NCI-H187 (cell line): ENCODE data around the gene MEF2D.

Source experiments
- DNase-seq, 2 experiments: peaks; one replicate each; lab custom pipeline; 2025; lab: John Stamatoyannopoulos, UW

The MEF2D gene

DNA sequence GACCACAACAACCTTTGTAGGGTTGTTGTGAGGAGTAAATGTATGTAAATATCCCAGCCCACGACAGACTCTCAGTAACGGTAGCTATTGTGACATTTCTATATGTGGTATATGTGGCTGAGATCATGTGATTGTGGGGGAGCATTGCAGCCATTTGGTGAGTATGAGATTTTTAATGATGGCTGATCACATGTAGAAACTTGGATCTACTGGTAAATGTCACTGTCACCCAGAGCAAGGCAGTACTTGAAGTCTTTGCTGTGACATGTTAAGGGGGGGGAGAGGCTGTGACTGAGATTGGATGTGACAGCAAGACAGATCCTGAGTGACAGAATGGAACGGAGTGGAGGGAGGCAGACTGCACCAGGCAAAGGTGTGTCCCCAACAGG lies 23.9 kb upstream of the MEF2D start:
- DNase-seq = no peak

DNA sequence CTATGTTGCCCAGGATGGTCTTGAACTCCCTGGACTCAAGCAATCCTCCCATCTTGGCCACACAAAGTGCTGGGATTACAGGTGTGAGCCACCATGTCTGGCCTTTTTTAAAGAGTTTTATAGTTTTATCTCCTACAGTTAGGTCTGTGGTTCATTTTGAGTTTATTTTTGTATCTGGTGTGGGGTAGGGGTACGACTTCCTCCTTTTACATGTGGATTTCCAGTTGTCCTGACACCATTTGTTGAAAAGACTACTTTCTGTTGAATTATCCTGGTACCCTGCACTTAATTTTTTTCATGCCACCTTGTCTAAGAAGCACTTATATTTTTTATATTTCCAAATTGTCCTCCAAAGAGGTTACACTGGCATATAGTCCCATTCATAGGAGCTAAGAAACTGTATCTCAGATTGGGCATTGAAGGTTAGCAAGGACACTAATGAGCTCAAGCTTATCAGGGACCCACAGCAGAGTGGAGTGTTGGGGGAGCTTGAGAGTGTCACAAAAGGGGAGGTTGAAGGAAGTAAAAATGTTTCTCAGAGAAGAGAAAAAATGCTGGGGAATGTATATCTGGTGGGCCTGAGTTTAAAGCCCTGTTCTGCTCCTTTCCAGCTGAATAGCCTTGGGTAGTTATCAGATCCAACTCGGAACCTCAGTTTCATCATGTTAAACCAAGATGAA lies 23.4 kb upstream of the MEF2D start:
- no peak for DNase-seq

DNA sequence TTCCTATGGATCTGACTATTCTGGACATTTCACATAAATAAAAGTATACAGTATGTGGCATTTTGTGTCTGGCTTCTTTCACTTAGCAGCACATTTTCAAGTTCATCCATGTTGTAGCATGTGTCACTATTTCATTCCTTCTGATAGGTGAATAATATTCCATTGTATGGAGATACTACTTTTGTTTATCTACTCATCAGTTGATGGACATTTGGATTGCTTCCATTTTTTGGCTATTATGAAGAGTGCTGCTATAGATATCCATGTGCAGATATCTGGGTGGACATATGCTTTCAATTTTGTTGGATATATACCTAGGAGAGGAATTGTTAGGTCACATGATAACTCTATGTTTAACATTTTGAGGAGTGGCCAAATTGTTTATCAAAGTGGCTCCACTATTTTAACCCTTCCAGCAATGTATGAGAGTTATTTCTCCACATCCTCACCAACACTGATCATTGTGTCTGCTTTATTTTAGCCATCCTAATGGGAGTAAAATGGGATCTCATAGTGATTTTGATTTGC lies 21.9 kb upstream of the MEF2D start:
- no peak for DNase-seq

DNA sequence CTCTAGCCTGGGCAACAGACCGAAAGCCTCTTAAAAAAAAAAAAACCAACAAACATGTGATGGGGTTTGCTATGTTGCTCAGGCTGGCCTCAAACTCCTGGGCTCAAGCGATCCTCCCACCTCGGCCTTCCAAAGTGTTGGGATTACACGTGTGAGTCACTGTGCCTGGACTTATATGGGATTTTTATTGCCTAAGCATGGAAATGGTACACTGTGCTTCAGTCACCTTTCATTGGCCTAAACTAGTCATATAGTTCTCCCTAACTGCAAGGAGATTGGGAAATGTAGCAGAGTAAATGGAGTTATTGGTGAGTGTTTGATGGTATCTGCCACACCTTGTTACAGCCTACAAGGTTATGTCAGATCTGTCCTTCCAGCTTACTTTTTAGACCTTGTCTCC lies 17.2 kb upstream of the MEF2D start:
- no peak for DNase-seq

DNA sequence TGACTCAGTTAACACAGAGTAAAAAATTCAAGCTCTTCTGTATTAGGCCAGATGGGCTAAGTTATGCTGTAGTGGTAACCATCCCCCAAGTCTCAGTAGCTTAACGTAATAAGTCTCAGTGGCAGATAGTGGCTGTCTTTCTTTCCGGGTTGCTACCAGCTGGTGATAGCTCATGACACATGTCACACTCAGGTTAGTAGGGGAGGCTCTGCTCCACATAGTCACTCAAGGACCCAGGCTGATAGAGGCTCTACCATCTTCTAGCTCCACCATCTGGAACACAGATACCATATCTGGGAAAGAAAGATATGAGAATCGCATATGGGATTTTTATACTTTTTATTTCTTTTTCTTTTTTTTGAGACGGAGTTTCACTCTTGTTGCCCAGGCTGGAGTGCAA lies 16.2 kb upstream of the MEF2D start:
- no peak for DNase-seq

DNA sequence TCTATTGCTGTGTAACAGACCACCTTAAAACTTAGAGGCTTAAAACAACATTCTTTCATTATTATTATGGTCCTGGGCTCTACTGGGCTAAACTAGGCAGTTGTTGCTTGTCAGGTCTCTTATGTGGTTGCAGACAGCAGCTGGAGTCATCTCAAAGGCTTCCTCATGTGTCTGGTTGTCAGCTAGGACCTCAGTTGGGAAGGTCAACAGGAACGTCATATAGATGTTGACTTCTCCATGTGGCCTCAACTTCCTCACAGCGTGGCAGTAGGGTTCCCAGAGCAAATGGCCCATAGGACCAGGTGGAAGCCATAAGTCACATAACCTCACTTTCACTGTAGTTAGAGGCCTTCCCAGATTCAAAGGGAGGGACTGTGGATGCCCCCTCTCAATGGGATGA lies 15.4 kb upstream of the MEF2D start:
- DNase-seq = no peak

DNA sequence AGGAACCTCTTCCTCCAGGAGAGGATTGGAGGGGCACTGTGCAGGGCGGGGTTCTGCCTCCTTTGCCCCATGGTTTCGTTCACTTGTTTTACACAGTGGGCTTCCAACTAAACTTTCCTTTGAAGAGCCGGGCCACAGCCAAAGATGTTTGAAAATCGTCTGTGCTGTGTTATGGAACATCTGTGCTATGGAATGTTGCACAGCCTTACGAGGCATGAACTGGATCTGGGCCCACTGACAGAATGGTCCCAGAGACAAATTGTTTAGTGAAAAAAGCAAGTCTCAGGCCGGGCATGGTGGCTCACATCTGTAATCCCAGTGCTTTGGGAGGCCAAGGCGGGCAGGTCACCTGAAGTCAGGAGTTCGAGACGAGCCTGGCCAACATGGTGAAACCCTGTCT lies 12.6 kb upstream of the MEF2D start:
- DNase-seq = no peak

DNA sequence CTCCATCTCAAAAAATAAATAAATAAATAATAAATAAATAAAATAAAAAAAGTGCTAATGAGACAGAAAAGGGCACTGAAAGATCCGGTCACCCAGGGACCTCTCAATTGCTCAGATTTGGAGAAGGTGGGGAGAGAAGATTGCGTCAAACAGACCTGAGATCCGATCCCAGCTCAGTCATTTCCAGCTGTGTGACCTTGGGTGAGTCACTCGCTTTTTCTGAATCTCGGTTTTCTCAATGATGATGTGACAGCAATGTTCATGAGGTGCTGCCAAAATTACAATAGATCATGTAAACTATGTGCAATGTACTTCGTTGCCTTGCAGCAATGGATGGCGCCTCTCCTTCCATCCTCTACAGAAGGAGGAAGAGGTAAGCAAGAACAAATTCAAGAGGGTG lies 11.1 kb upstream of the MEF2D start:
- no peak for DNase-seq

DNA sequence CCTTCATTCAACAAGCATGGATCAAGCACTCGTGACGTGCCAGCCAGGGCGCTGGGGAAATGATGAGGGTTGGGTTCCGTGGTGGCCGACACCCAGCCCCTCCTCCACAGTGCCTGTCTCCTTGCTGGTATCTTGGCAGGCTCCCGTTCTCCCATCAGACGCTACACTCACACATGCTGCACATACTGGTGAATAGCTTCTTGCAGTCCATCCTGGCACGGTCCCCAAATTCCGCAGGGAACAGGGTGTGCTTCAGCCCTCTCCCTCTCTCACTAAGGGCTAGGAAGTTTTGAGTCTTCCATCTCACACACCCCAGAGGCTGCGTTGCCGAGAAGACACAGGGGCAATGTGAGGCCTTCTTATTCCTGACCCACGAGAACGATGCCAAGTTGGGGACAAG lies 10.1 kb upstream of the MEF2D start:
- no peak for DNase-seq

DNA sequence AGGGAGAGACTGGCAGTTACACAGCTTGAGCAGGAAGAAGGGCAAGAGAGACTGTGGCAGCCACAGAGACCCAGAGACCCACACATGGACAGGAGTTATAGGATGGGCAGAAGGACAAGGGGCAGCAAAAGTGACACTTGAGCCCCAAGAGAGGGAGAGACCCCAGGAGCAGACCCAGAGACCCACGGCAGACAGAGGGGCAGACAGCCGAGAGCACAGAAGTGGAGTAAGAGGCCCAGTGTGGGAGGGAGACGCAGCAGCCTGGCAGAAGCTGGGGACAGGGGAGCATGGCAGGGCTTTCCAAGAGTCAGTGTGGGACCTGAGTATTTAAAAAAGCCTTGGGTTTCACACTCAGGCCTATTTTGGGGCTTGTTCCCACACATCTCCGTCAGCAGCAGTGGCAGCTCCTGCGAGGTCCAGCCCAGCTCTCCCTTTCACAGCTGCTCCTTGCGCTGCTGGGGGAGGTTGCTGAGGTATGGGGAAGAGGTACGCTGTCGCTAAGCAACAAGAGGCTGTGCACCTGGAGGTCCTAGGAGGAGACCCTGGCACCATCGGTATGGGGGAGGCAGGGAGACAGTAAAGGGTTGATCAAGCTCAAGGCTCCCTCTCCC lies 9.0 kb upstream of the MEF2D start:
- DNase-seq = no peak

DNA sequence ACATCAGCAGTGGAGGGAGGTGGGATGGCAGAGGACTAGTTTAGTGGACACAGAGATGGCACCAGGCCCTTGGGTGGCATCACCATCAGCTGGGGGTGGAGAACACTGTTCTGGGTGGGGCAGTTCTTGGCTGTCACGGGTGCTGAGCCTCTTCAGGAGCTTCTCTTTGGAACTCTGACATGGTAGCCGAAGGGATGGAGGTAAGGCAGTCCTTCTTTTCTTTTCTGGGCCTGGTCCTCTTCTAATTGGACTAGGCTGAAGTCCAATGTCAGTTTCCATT lies 8.3 kb upstream of the MEF2D start:
- DNase-seq = no peak

DNA sequence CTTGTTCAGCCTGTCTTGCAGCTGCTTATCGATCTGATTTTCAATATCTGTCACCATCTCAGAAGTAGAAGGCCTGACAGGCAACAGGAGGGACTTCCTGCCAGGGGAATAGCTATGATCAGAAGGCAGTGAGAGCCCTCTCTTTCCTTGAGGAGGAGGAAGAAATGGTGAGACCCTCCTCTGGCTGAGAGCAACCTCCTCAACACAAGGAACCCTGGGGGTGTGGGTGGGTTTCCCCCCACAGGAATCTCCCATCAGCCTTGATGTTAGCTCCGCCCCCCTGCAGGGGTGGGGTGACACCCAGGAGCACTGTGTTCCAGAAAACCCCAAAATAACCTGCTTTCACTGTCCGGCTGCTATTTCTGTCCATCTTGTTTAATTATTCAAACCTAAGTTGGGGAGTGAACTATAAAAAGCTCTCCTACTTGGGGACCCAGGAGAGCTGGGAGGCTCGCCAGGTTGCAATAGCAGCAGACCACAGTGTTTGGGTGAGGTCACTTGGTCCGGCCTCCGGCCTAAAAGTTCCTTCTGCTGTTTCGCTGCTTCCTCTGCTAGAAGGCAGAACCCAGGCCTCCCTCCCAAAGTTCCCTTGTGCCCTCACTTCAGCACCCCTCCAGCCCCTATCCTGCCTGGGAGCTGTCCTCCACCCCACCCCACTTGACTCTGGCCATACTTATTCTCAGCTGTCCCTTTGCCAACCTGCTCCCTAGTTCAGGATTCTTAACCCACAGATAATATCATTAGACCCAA lies 7.8 kb upstream of the MEF2D start:
- DNase-seq = no peak

DNA sequence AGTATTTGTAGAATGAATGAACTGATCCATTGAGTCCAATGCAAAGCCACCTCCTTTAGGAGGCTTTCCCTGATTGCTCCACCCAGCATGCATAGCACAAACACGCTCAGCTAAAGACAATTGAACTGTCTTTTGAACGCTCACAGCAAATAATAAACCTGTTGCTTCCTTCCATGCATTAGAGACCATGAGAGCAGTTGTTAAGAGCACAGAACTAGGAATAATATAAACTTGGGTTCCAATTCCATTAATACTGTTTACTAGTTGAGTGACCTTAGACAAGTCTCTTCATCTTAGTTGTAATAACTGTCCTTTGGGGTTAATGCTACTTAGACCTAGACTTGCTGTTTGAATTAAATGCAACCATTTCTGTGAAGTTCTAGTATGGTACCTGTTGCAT lies 5.9 kb upstream of the MEF2D start:
- DNase-seq = no peak

DNA sequence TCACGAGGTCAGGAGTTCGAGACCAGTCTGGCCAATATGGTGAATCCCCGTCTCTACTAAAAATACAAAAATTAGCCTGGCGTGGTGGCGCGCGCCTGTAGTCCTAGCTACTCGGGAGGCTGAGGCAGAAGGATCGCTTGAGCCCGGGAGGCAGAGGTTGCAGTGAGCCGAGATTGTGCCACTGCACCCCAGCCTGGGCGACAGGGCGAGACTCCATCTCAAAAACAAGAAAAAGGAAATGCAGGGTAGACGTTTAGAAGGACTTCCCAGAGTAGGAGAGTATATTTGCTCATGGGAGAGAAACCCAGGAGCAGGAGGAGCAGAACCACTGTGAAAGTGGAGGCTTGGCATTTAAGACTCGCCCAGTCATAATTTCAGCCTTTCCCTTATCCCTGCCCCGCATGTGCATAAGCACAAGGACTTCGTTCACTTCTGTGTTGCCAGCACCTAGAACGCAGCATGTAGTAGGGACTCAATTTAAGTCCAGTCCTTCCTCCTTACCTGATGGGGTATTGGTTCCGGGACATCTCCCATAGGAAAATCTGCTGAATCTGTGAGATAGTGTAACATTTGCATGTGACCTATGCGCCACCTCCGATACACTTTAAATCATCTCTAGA lies 5.2 kb upstream of the MEF2D start:
- no peak for DNase-seq

DNA sequence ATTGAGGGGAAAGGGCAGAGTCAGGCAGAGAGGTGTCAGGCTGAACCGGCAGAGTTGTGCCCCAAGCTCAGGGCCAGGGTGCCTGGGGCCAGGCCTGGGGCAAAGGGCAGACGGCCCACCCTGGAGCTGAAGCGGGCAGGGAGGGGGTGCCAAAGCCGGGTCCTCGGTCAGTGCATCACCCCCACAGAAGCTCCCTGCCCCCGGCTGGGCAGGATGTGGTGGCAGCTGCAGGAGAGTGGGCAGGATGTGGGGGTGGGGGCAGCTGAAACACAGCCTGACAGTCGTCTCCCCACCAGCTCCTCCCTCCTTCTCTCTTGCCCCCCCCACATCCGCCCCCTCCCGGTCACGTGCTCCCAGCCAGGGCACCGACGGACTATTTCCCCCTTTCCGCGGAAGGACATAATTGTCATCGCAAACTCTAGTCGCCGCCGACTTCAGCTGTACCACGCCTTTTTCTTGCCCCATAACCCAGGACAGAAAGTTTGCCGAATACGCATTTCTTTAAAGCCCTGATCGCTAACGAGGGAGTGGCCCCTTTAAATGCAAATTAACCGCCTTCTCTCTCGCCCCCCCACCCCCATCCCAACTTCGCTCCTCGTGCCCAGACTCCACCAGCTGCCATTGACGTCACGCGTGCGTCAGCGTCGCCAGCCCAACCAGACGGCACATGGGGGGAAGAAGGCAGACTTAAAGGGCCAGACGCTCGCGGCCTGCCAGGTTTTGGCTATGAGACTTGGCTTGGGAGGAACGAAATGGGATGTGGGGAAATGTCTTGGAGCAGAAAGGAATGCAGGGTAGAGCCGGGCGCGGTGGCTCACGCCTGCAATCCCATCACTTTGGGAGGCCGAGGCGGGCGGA lies 4.5 kb upstream of the MEF2D start:
- DNase-seq = peak; percentile 98 to 99

DNA sequence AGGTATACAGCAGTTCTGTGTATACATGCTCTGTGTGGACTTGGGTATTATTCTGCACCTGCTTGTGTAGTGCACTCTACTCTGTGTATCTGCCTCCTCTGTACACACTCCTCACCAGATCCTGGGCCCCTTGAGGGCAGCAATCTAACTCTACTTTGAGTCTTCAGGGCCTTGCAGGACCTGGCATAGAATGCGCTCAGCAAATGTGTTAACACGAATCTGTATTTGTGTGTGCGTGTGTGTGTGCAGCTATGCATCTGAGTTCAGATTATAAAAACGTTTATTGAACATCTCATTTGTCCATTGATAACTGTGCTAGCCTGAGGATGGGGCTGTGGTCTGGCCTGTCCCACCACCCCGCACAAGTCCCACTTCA lies 3.9 kb upstream of the MEF2D start:
- no peak for DNase-seq

DNA sequence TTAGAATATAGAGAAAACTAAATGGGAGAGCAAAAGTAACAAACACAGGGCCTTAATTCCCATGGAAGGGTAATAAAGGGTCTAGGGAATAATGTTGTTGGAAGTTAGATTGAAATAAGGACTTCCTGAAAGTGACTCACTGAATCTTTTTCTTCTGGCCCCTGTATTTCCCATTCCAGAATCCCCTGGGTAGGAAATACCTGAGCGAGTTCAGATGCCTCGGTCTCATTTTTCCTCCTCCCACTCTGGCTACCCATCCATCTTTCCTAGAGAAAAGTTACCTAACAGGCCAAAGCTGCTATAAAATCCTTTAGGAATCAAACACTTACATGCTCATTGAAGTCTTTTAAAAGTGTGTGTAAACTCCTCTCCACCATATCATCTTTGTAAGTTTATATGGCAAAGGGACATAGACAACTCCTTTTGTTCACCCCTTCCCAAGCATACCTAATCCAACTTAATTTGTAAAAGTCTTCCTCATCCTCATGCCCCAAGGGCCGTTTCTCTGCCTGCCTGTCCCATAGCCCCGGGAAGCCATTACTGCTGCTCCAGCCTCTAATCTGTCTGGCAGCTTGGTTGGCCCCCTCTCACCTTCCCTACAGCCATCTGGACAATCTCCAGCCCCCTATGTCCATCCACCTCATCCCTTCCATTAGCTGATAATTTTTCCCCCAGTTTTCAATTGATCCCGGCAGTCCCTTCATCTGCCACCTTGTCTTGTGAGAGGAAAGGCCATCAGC lies 3.3 kb upstream of the MEF2D start:
- no peak for DNase-seq

DNA sequence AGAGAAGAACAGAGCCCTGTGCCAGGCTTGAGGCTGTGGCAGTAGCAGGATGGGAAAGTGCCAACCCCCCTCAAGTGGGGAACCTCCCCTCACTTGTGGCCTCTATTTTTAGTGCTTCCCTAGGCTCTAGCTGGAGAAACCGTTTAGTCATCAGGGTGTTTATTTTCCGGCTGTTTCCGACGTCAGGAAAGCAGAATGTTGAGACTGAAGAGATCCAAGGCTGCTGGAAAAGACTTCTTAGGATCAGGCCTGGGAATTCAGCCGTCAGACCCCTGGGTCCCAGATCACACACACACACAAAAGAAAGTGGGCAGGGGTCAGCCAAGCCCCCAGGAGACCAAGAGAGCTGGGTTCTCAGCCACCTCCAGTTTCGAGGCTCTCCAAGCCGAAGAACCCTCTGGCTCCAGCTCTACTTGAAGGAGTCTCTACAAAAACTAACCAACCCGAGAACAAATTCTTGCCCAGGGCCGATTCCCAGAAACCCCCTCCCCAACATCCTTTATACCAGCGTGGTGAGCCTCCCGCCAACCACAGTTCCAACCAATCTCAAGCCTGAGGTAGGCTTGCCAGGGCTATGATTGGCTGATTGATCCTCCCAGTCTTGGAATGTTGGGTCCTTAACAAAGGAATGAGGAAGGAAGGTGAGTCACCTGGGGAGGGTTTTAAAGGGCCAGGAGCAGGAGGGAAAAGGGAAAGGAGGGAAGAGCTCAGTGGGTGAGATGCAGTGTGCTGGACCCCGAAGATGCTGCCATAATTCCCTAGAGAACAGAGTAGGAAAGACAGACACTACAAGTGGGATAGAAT lies 2.5 kb upstream of the MEF2D start:
- DNase-seq = no peak

DNA sequence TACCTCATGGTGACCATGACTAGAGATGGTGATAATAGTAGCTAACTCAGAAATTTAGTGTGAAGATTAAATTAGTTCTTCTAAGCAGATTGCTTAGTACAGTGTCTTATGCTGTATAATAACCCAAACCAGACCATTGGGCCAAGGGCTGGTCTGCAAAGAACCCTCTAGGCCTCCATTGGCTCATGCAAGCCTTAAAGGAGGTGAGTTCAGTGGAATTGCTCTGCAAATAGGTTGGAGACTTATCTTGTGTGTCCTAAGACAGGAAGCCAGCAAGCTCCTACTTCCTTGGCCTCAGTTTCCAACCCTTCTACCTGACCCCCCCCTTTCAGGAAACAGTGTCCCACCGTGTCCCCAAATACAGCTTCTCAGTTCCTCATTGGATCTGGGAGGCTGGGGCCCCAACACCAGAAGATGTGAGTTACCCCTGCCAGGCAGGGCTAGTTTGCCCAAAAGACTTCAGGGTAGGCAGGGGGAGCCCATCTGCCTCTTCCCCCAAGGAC lies 1.9 kb upstream of the MEF2D start:
- DNase-seq = no peak

DNA sequence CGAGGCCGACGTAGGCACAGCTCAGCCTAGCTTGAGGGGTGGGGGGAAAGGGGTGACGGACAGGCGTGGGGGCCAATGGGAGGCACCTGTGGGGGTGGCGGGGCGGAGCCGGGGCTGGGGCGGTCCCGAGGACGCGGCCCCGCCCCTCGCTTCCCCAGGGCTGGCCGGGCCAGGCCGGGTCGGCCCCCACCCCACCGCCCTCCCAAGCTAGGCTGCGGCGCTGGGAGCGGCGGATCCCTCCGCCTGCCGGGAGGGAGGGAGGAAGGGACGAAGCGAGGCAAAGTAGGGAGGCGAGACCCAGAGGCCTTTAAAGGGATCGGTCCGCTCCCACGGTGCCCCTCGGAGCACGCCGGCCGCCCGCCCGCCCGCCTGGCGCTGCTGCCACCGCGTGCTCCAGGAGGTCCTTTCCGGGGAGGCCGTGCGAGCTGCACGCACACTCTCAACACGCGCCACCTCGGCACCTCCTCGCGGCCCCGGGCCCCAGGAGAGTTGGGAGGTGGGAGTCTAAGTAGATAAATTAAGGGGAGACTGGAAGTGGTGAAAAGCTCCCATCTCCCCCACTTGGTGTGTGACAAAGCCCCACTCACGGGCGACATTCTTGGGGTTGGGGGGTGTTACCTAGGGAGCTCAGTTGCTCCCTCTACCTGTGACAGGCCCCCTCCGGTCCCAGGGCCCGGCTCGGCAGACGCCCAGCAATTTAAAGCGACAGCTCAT lies 375 bp upstream of the MEF2D start:
- DNase-seq = peak; percentile 98 to 99
